DMS114 treated with DMSO at 0.1 percent for 48 hours (cell line): ENCODE measurements around the gene SPDYE2.
"Not testable (repeated sequence)": the region's sequence is repeated elsewhere in the genome, so short reads cannot be mapped to it uniquely, and the experiment has no call there.

ENCODE experiments used
- DNase-seq: peaks from one replicate; lab custom pipeline; 2025; ENCODE audit not compliant: unreplicated experiment; lab: John Stamatoyannopoulos, UW

SPDYE2 gene

GRCh38 chr7:102550808-102551422, at the start of gene SPDYE2:
TSS of gene SPDYE2 (plus strand) at chr7:102551226. CDS start at chr7:102553256, 2,030 bp downstream.
- DNase-seq, result not testable (repeated sequence)

GRCh38 chr7:102503141-102503540, 47.9 kb upstream of the SPDYE2 start:
- DNase-seq, result not testable (repeated sequence)

- not testable (repeated sequence) for DNase-seq
These were observed 45.5 kb upstream of the SPDYE2 start for GRCh38 chr7:102505298-102506185.

GRCh38 chr7:102507410-102508088, 43.5 kb upstream of the SPDYE2 start:
- not testable (repeated sequence) for DNase-seq

- not testable (repeated sequence) for DNase-seq
These were observed 40.5 kb upstream of the SPDYE2 start for GRCh38 chr7:102510575-102510974.

GRCh38 chr7:102511860-102512522, 39.0 kb upstream of the SPDYE2 start:
- DNase-seq, result not testable (repeated sequence)

- not testable (repeated sequence) for DNase-seq
These were observed 38.3 kb upstream of the SPDYE2 start for GRCh38 chr7:102512642-102513221.

- DNase-seq, result not testable (repeated sequence)
These were observed 35.9 kb upstream of the SPDYE2 start for GRCh38 chr7:102514881-102515721.

GRCh38 chr7:102515889-102516288, 35.1 kb upstream of the SPDYE2 start:
- not testable (repeated sequence) for DNase-seq

GRCh38 chr7:102516951-102517350, 34.1 kb upstream of the SPDYE2 start:
- DNase-seq, result not testable (repeated sequence)

GRCh38 chr7:102517550-102518147, 33.4 kb upstream of the SPDYE2 start, which contains the start of gene RASA4B:
TSS of gene RASA4B (minus strand) at chr7:102517777. CDS start at chr7:102517710, 67 bp downstream.
- not testable (repeated sequence) for DNase-seq

- not testable (repeated sequence) for DNase-seq
These were observed 30.2 kb upstream of the SPDYE2 start for GRCh38 chr7:102520797-102521196.

GRCh38 chr7:102524803-102525202, 26.2 kb upstream of the SPDYE2 start:
- DNase-seq, result not testable (repeated sequence)

GRCh38 chr7:102527182-102527581, 23.8 kb upstream of the SPDYE2 start:
- not testable (repeated sequence) for DNase-seq

GRCh38 chr7:102527822-102528793, 22.9 kb upstream of the SPDYE2 start:
- not testable (repeated sequence) for DNase-seq

- not testable (repeated sequence) for DNase-seq
These were observed 19.4 kb upstream of the SPDYE2 start for GRCh38 chr7:102531583-102531982.

GRCh38 chr7:102532127-102532526, 18.9 kb upstream of the SPDYE2 start:
- DNase-seq, result not testable (repeated sequence)
